GM20431 (cell line): ENCODE results near the gene PAK3.

Experiments used
- in situ Hi-C: fragments of 300-500 bp; cut with MseI, MboI; formaldehyde crosslinking; loops from one replicate; pipeline ENCODE4 v1.15.0; 2020; ENCODE audit warnings: low sequenced_read_pairs; ENCODE audit not compliant: unreplicated experiment

The PAK3 gene

GRCh38 chrX:111254896-111255693 is 159.1 kb downstream of the PAK3 start:
- in situ Hi-C loops, result no loop called here

DNA sequence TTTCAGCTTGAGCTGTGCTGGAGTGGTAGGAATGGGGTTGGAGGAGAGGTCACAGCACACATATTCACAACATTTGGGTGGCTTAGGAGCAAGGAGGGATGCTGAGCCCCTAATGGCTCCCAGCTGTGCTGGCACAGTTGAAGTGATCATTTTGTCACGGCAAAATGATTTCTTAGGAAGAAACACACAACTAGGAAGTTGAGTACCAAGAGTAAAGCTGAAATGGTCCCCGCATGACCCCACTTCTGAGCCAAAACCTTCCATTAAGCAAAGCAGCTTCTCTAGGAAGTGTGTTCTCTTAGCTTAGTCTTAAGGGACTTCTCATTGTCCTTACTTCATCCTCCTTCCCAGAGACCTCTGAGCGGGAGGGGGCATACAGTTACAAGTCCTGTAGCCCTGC is 161.7 kb downstream of the PAK3 start:
- in situ Hi-C loops, result no loop called here

- in situ Hi-C loops, result no loop called here
Observed at GRCh38 chrX:111259559-111259958, 163.6 kb downstream of the PAK3 start.

- in situ Hi-C loops, result no loop called here
Observed at GRCh38 chrX:111260451-111260850, 164.5 kb downstream of the PAK3 start.

DNA sequence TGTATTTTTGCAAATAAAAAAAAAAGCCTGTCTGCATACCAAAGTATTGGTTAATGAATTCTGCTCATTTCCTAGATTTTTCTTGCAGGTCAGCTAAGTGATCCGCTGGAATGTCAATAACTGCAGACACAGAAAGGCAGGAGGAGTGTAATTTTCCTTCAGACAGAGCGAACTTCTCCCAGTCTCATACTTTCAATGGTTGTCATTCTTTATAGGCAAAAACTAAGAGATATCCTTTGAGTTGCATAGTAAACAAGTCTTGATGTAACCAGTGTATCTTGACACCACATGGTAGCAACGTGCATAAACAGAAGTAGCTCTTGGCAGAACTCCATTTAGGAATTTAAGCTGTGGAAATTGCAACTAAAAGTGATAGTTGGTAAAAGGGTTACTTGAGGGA is 166.1 kb downstream of the PAK3 start:
- in situ Hi-C loops, result no loop called here

DNA sequence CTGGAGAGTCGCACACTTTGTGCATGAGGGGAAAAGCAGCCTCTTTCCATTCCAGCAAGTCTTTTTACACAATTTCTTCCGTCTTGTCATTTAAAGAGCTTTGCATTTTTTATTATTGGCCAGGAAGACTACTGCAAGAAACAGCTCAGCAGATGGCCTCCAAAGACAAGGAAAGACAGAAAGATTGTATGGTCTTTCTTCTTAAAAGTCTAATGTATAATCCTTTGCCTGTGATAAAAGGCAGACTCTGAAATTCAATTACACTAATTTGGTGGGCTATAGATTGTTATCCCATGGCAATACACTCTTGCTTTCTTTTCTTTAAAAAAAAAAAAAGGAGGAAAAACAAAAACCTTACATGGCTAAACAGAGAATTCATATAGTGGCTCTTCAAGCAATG is 168.4 kb downstream of the PAK3 start:
- in situ Hi-C loops, result no loop called here

GRCh38 chrX:111265486-111265885 is 169.5 kb downstream of the PAK3 start:
- in situ Hi-C loops, result no loop called here

- in situ Hi-C loops, result no loop called here
Observed at GRCh38 chrX:111268506-111268905, 172.5 kb downstream of the PAK3 start.

GRCh38 chrX:111270339-111270738 is 174.3 kb downstream of the PAK3 start, which contains the start of gene CAPN6:
TSS of gene CAPN6 (minus strand) at chrX:111270483. CDS start at chrX:111263936, 6,547 bp downstream.
- in situ Hi-C loops, result no loop called here
